Trophoblast cell (in vitro differentiated cells and primary cell): ENCODE measurements around the gene SNRNP40.
"Not testable (repeated sequence)": the region's sequence is repeated elsewhere in the genome, so short reads cannot be mapped to it uniquely, and the experiment has no call there.

Experiments used
- DNase-seq, 2 donors: peaks; one replicate each; pipeline ENCODE4 v3.0.0-alpha.2; 2016
- H2AFZ ChIP-seq: 2 replicates; pipeline ENCODE4 v1.6.1; 2013; ENCODE audit warnings: low read length, moderate library complexity, mild to moderate bottlenecking; ENCODE audit not compliant: insufficient read depth, poor library complexity
- H2AK5ac ChIP-seq: 2 replicates; pipeline ENCODE4 v1.6.1; 2013; ENCODE audit warnings: mild to moderate bottlenecking, low read length
- H2BK120ac ChIP-seq: 2 replicates; pipeline ENCODE4 v1.6.1; 2013; ENCODE audit warnings: low read length, mild to moderate bottlenecking, moderate library complexity; ENCODE audit not compliant: insufficient read depth, poor library complexity
- H2BK12ac ChIP-seq: 2 replicates; pipeline ENCODE4 v1.6.1; 2013; ENCODE audit warnings: mild to moderate bottlenecking, low read length, moderate library complexity
- H2BK5ac ChIP-seq: 2 replicates; pipeline ENCODE4 v1.6.1; 2013; ENCODE audit warnings: low read length, low read depth, moderate library complexity, mild to moderate bottlenecking; ENCODE audit not compliant: poor library complexity
- H3K14ac ChIP-seq: 2 replicates; pipeline ENCODE4 v1.6.1; 2013; ENCODE audit warnings: mild to moderate bottlenecking, low read length
- H3K18ac ChIP-seq: 2 replicates; pipeline ENCODE4 v1.6.1; 2013; ENCODE audit warnings: mild to moderate bottlenecking, low read length
- H3K23ac ChIP-seq: 2 replicates; pipeline ENCODE4 v1.6.1; 2013; ENCODE audit warnings: low read length
- H3K27ac ChIP-seq: 2 replicates; pipeline ENCODE4 v1.5.1; 2013; ENCODE audit warnings: low read depth, mild to moderate bottlenecking, inconsistent platforms, low read length, moderate library complexity
- H3K27me3 ChIP-seq: 2 replicates; pipeline ENCODE4 v1.6.1; 2013; ENCODE audit warnings: inconsistent platforms, mild to moderate bottlenecking, low read length, moderate library complexity; ENCODE audit not compliant: insufficient read depth
- H3K36me3 ChIP-seq, 2 experiments: 1 replicate in 1 of 2; 2 replicates in 1 of 2; pipeline ENCODE4 v1.6.1; 2013; ENCODE audit warnings: low read length in 2 of 2, mild to moderate bottlenecking in 2 of 2, moderate library complexity in 1 of 2; ENCODE audit not compliant: insufficient read depth in 2 of 2, control insufficient read depth in 1 of 2
- H3K4ac ChIP-seq: 2 replicates; pipeline ENCODE4 v1.6.1; 2013; ENCODE audit warnings: low read depth, mild to moderate bottlenecking, low read length, moderate library complexity
- H3K4me1 ChIP-seq, 2 experiments: 1 replicate in 1 of 2; 2 replicates in 1 of 2; pipeline ENCODE4 v1.6.1; 2013; ENCODE audit warnings: low read length in 2 of 2, mild to moderate bottlenecking in 2 of 2, moderate library complexity in 1 of 2; ENCODE audit not compliant: insufficient read depth in 2 of 2, control insufficient read depth in 1 of 2
- H3K4me2 ChIP-seq: 2 replicates; pipeline ENCODE4 v1.6.1; 2013; ENCODE audit warnings: inconsistent platforms, mild to moderate bottlenecking, low read length, moderate library complexity
- H3K4me3 ChIP-seq: 2 replicates; pipeline ENCODE4 v1.5.1; 2013; ENCODE audit warnings: mild to moderate bottlenecking, low read depth, low read length, inconsistent platforms
- H3K79me1 ChIP-seq: one replicate; pipeline ENCODE4 v1.6.1; 2013; ENCODE audit warnings: low read length
- H3K79me2 ChIP-seq: 2 replicates; pipeline ENCODE4 v1.6.1; 2013; ENCODE audit warnings: low read length, mild to moderate bottlenecking; ENCODE audit not compliant: control insufficient read depth, insufficient read depth, poor library complexity
- H3K9ac ChIP-seq: 2 replicates; pipeline ENCODE4 v1.6.1; 2013; ENCODE audit warnings: mild to moderate bottlenecking, low read length
- H3K9me3 ChIP-seq: 2 replicates; pipeline ENCODE4 v1.6.1; 2013; ENCODE audit warnings: low read depth, mild to moderate bottlenecking, control low read depth, inconsistent platforms, low read length; ENCODE audit not compliant: insufficient read depth
- H4K12ac ChIP-seq: 2 replicates; pipeline ENCODE4 v1.6.1; 2013; ENCODE audit warnings: low read depth, mild to moderate bottlenecking, low read length, moderate library complexity
- H4K8ac ChIP-seq: 2 replicates; pipeline ENCODE4 v1.6.1; 2013; ENCODE audit warnings: low read depth, mild to moderate bottlenecking, low read length, moderate library complexity
- H4K91ac ChIP-seq: one replicate; pipeline ENCODE4 v1.6.1; 2013; ENCODE audit warnings: low read depth, mild to moderate bottlenecking, low read length, moderate library complexity
- WGBS: extraction: QIAGEN DNeasy Blood & Tissue Kit; methylation state at CpG from one replicate; pipeline ENCODE4 v1.1.7; 2013; ENCODE audit warnings: missing lambda C conversion rate; ENCODE audit not compliant: insufficient read length, insufficient coverage; ENCODE audit errors: extremely low coverage; 5-methylcytosine and 5-hydroxymethylcytosine counted together

Gene SNRNP40

DNA sequence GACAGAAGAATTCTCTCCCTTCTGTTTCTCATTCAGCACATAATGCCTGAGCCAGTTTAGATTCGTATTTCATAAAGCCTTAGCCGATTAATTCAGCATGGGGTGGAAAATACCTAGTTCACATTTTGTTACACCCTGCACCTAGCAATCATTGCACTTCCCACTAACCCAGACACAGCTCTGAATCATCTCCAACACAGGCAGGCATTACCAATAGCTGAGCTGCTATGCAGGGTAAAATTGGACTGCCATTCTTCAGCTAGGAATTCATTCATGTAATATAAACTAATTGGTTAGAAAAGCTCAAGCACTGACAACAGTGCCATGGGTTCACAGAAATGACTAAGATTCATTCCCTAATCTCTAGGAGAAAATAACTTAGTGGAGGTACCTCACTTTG, 30.0 kb downstream of the SNRNP40 start:
- no peak overlapping the region for H4K8ac ChIP-seq
- no peak overlapping the region for H3K4ac ChIP-seq
- H2BK5ac ChIP-seq = no peak overlapping the region
- H2AK5ac ChIP-seq = no peak overlapping the region
- H3K79me1 ChIP-seq = no peaks in the 10 kb centered on the region
- no peaks in the 10 kb centered on the region for H3K9me3 ChIP-seq
- no peak overlapping the region for H2AFZ ChIP-seq
- no peak overlapping the region for H3K9ac ChIP-seq
- no peak overlapping the region for H4K12ac ChIP-seq
- H2BK12ac ChIP-seq = no peak overlapping the region
- no peak overlapping the region for H3K27ac ChIP-seq
- H3K27me3 ChIP-seq = no peaks in the 10 kb centered on the region
- peaks cover 24 to 41% of the 10 kb centered on the region in 2 experiments for H3K36me3 ChIP-seq
- no CpG with 5 or more reads among the region's 2 CpGs for WGBS
- no peak overlapping the region for H3K4me3 ChIP-seq
- no peaks in the 10 kb centered on the region for H3K79me2 ChIP-seq
- H3K4me1 ChIP-seq = no peaks in the 10 kb centered on the region
- H3K18ac ChIP-seq = no peak overlapping the region
- H3K4me2 ChIP-seq = no peak overlapping the region
- H2BK120ac ChIP-seq = no peak overlapping the region
- H4K91ac ChIP-seq = no peak overlapping the region
- H3K14ac ChIP-seq = no peak overlapping the region
- DNase-seq = no peak
- H3K23ac ChIP-seq = no peak overlapping the region

DNA sequence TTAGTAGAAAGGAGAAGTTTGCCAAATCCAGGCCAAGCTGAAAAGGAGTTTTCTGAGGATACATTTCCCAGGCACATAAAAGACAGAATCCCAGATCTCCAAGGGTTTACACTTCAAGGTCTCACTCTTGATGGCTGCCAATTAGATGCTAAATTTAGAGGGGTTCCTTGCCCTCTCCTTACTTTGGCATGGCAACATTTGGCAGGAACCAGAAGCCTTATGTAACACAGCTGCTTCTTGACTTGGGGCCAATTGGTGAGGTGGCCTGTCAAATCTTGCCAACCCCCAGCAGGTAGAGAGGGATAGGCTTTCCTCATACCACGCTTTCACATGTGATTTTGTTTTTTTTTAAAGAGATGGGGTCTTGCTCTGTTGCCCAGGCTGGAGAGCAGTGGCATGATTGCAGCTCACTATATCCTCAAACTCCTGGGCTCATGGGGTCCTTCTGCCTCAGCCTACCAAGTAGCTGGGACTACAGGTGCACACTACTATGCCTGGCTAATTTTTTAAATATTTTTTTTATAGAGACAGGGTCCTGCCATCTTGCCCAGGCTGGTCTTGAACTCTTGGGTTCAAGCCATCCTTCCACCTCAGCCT, 31.7 kb downstream of the SNRNP40 start:
- no peak overlapping the region for H2AFZ ChIP-seq
- H4K8ac ChIP-seq = no peak overlapping the region
- no peak overlapping the region for H2BK120ac ChIP-seq
- H2BK12ac ChIP-seq = no peak overlapping the region
- H3K4ac ChIP-seq = no peak overlapping the region
- no peak overlapping the region for H2AK5ac ChIP-seq
- no peak overlapping the region for H3K18ac ChIP-seq
- no peak overlapping the region for H3K27ac ChIP-seq
- H3K4me1 ChIP-seq = no peaks in the 10 kb centered on the region
- no peak overlapping the region for H3K9ac ChIP-seq
- no peaks in the 10 kb centered on the region for H3K9me3 ChIP-seq
- H4K12ac ChIP-seq = no peak overlapping the region
- no peak overlapping the region for H2BK5ac ChIP-seq
- H3K14ac ChIP-seq = no peak overlapping the region
- H3K23ac ChIP-seq = no peak overlapping the region
- peaks cover 23 to 44% of the 10 kb centered on the region in 2 experiments for H3K36me3 ChIP-seq
- DNase-seq = no peak
- H3K4me2 ChIP-seq = no peak overlapping the region
- H3K79me1 ChIP-seq = no peaks in the 10 kb centered on the region
- no peaks in the 10 kb centered on the region for H3K79me2 ChIP-seq
- no peak overlapping the region for H4K91ac ChIP-seq
- H3K4me3 ChIP-seq = no peak overlapping the region
- WGBS = no CpG with 5 or more reads among the region's 1 CpG
- no peaks in the 10 kb centered on the region for H3K27me3 ChIP-seq

- WGBS = no CpG with 5 or more reads among the region's 3 CpGs
Measured at GRCh38 chr1:31263408-31263807, 33.2 kb downstream of the SNRNP40 start.

GRCh38 chr1:31262393-31262792, 34.2 kb downstream of the SNRNP40 start:
- not testable (repeated sequence) for H3K79me2 ChIP-seq, H2BK12ac ChIP-seq, H4K91ac ChIP-seq, H3K27me3 ChIP-seq, H2AK5ac ChIP-seq, H3K14ac ChIP-seq, H4K12ac ChIP-seq, H3K18ac ChIP-seq, H3K27ac ChIP-seq, H3K9me3 ChIP-seq, DNase-seq, H3K4me1 ChIP-seq, H2BK120ac ChIP-seq, H3K4ac ChIP-seq, H3K4me2 ChIP-seq, H3K4me3 ChIP-seq, H3K9ac ChIP-seq, H2AFZ ChIP-seq, H3K23ac ChIP-seq, H2BK5ac ChIP-seq, H3K79me1 ChIP-seq, H4K8ac ChIP-seq
- WGBS = no CpG with 5 or more reads among the region's 5 CpGs
- H3K36me3 ChIP-seq = peaks cover 16 to 39% of the 10 kb centered on the region in 2 experiments

More at GRCh38 chr1:31263408-31263807, 33.2 kb downstream of the SNRNP40 start:
- Histone ChIP-seq H3K79me2 (no peaks in the 10 kb centered on the region), H3K4ac (no peak overlapping the region), H3K27ac (no peak overlapping the region), H4K91ac (no peak overlapping the region), H3K9me3 (no peaks in the 10 kb centered on the region), H3K79me1 (no peaks in the 10 kb centered on the region), H3K27me3 (no peaks in the 10 kb centered on the region), H3K4me3 (no peak overlapping the region), H4K8ac (no peak overlapping the region), H3K9ac (no peak overlapping the region), H3K14ac (no peak overlapping the region), H3K36me3 (peaks cover 22 to 43% of the 10 kb centered on the region in 2 experiments), H2AK5ac (no peak overlapping the region), H3K23ac (no peak overlapping the region), H2BK5ac (no peak overlapping the region), H3K4me2 (no peak overlapping the region), H2BK12ac (no peak overlapping the region), H3K4me1 (no peaks in the 10 kb centered on the region), H2AFZ (no peak overlapping the region), H3K18ac (no peak overlapping the region), H4K12ac (no peak overlapping the region), H2BK120ac (no peak overlapping the region)
- no peak for DNase-seq
